Psoas muscle (tissue), 8 donors: ENCODE results near the gene TMEM192. TPM values are rescaled to one million over a fixed set of nuclear protein-coding genes. Genes with fewer than 3 reads are reported as not detected.
"Not testable (repeated sequence)": the region's sequence is repeated elsewhere in the genome, so short reads cannot be mapped to it uniquely, and the experiment has no call there.

ENCODE experiments used
- ATAC-seq, 4 donors: fragments of 200-7000 bp; cut with Tn5 transposase; one replicate each; pipeline ENCODE4 v1.9.1; 2020; ENCODE audit warnings: moderate library complexity in 3 of 4, mild to moderate bottlenecking in 2 of 4
- DNase-seq, 2 donors: peaks; one replicate each; pipeline ENCODE4 v3.0.0-alpha.2; 2020
- H3K27ac ChIP-seq: fragments of 200-600 bp; one replicate; pipeline ENCODE4 v1.8.0; 2022
- H3K27me3 ChIP-seq, 3 donors: fragments of 200-600 bp in 1 of 3; one replicate each; pipeline versions ENCODE4 v1.6.1 to v1.8.0; 2013 to 2022; ENCODE audit warnings: low read length in 2 of 3, mild to moderate bottlenecking in 2 of 3, moderate library complexity in 1 of 3; ENCODE audit not compliant: insufficient read depth in 3 of 3
- H3K36me3 ChIP-seq, 2 donors: fragments of 200-600 bp in 1 of 2; one replicate each; pipeline versions ENCODE4 v1.6.1 to v1.8.0; 2013 to 2022; ENCODE audit warnings: low read depth in 1 of 2, mild to moderate bottlenecking in 1 of 2, moderate library complexity in 1 of 2; ENCODE audit not compliant: insufficient read depth in 1 of 2
- H3K4me1 ChIP-seq: fragments of 200-600 bp; one replicate; pipeline ENCODE4 v1.8.0; 2022
- H3K4me3 ChIP-seq: fragments of 200-600 bp; one replicate; pipeline ENCODE4 v1.8.0; 2022; ENCODE audit warnings: mild to moderate bottlenecking
- H3K9me3 ChIP-seq: fragments of 200-600 bp; one replicate; pipeline ENCODE4 v1.8.0; 2022
- CTCF ChIP-seq: fragments of 200-600 bp; IDR thresholded peaks from one replicate; pipeline ENCODE4 v1.8.0; 2022; ENCODE audit warnings: antibody characterized with exemption
- WGBS, 3 donors: extraction: QIAGEN DNeasy Blood & Tissue Kit; methylation state at CpG; one replicate each; pipeline versions ENCODE4 v1.1.6 to v1.1.7; 2013; 5-methylcytosine and 5-hydroxymethylcytosine counted together
- intact Hi-C, 2 donors: fragments of 100-400 bp; cut with DNase I; formaldehyde crosslinking; loops; one replicate each; pipeline versions ENCODE4 v1.11.0 to v1.14.2; 2022
- polyA plus RNA-seq, 3 donors: library from polyadenylated mRNA; stranded (reverse); fragments of 200-250 nt; gene quantifications; one replicate each; pipeline ENCODE4 v1.2.3, GENCODE V29; 2013
- total RNA-seq, 4 donors: library from RNA; stranded (reverse); fragmentation: NEBNext Ultra II Directional in 2 of 4; extraction: Animal tissue kit (Norgen Biotek cat#: 25700) in 2 of 4; gene quantifications; one replicate each; pipeline versions ENCODE4 v1.2.1 to v1.2.4, GENCODE V29; 2021 to 2023
- donor health status: healthy with polysubstance abuse.
- donor health status: DM: no; HTN: no; CAD: no; lungs with moderate emphysema.
- donor health status: Bipolar disorder and iron deficiency.
- donor health status: healthy.
- donor health status: DM: yes; HTN: yes; CAD: no.
- donor health status: DM: no; HTN: no; CAD: no.
- donor health status: DM: no; HTN: no; CAD: no.
- donor health status: DM: yes; HTN: yes; CAD: no.

The TMEM192 gene
- total and polyA plus RNA-seq, 7 donors: 4.4 to 16.3 (median 14.5) TPM

GRCh38 chr4:165101641-165102040 is 11.0 kb downstream of the TMEM192 start:
- WGBS, 3 donors: 73 to 82% (median 77%) methylated on average over 3 of the region's 3 CpGs
- Histone ChIP-seq H3K27ac (no peak overlapping the region), H3K27me3 (no peaks in the 10 kb centered on the region), H3K4me1 (no peaks in the 10 kb centered on the region), H3K4me3 (no peak overlapping the region), H3K36me3 (peaks cover 0 to 52% of the 10 kb centered on the region in 2 donors), H3K9me3 (no peaks in the 10 kb centered on the region)
- ATAC-seq (no peak), DNase-seq (no peak)
- no peak for TF ChIP-seq CTCF
- intact Hi-C loops: no loop called here

- no peaks in the 10 kb centered on the region for H3K4me1 ChIP-seq
- DNase-seq (no peak), ATAC-seq (no peak)
- no peak overlapping the region for H3K27ac ChIP-seq
- WGBS, 3 donors: 67 to 72% (median 71%) methylated on average over 2 of the region's 2 CpGs
- H3K36me3 ChIP-seq: peaks cover 0 to 59% of the 10 kb centered on the region in 2 donors
- intact Hi-C loops: loop anchor here in 1 of 2 donors (10.0 kb wide), 2 partner anchors 322 to 1542 kb away; no protein-coding TSS in a partner anchor
- H3K27me3 ChIP-seq: no peaks in the 10 kb centered on the region
- peak; percentile 51 for TF ChIP-seq CTCF
- no peaks in the 10 kb centered on the region for H3K9me3 ChIP-seq
- H3K4me3 ChIP-seq: no peak overlapping the region
These were observed 15.9 kb downstream of the TMEM192 start for GRCh38 chr4:165096776-165097175.

DNA sequence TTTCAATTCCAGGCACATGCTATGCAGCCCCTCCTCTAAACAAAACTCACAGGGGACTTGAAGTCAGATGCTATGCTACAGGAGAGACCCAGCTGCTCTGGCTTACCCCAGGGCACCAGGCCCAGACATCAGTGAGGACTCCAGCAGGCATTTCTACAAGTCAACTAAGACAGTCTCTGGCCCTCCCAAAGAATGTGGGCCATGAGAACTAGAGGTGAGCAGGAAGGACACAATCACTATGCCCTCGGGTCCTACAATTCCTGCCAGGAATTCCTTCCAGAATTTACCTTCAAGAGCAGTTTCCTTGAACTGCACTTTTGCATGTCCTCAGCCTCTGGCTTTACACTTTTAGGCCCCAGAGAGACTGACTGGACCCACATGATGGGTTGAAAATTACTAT is 17.4 kb downstream of the TMEM192 start:
- H3K9me3 ChIP-seq: no peaks in the 10 kb centered on the region
- H3K27ac ChIP-seq: no peak overlapping the region
- DNase-seq (no peak), ATAC-seq (no peak)
- H3K4me1 ChIP-seq: no peaks in the 10 kb centered on the region
- H3K36me3 ChIP-seq: peaks cover 0 to 55% of the 10 kb centered on the region in 2 donors
- no peaks in the 10 kb centered on the region for H3K27me3 ChIP-seq
- H3K4me3 ChIP-seq: no peak overlapping the region
- intact Hi-C loops: loop anchor here in 1 of 2 donors (10.0 kb wide), 2 partner anchors 320 to 1540 kb away; no protein-coding TSS in a partner anchor
- no peak for TF ChIP-seq CTCF
- 6 to 16% (median 11%) methylated on average over 1 of the region's 1 CpG for WGBS, 3 donors

GRCh38 chr4:165094873-165095272 is 17.8 kb downstream of the TMEM192 start:
- Histone ChIP-seq H3K9me3 (no peaks in the 10 kb centered on the region), H3K36me3 (peaks cover 0 to 55% of the 10 kb centered on the region in 2 donors), H3K4me3 (no peak overlapping the region), H3K27me3 (no peaks in the 10 kb centered on the region), H3K4me1 (no peaks in the 10 kb centered on the region), H3K27ac (no peak overlapping the region)
- intact Hi-C loops: loop anchor here in 1 of 2 donors (10.0 kb wide), 2 partner anchors 320 to 1540 kb away; no protein-coding TSS in a partner anchor
- TF ChIP-seq CTCF: no peak
- 90 to 92% (median 92%) methylated on average over 3 of the region's 3 CpGs for WGBS, 3 donors
- no peak for DNase-seq
- no peak for ATAC-seq

- H3K27me3 ChIP-seq, H3K4me1 ChIP-seq, ATAC-seq, H3K9me3 ChIP-seq, H3K27ac ChIP-seq, DNase-seq, H3K4me3 ChIP-seq: not testable (repeated sequence)
- H3K36me3 ChIP-seq: peaks cover 4 to 59% of the 10 kb centered on the region in 2 donors
- WGBS, 3 donors: 93 to 96% (median 93%) methylated on average over 8 of the region's 8 CpGs
- intact Hi-C loops: loop anchor here in 1 of 2 donors (10.0 kb wide), 2 partner anchors 317 to 1537 kb away; no protein-coding TSS in a partner anchor
These were observed 20.5 kb downstream of the TMEM192 start for GRCh38 chr4:165092187-165092586.
